Kidney (tissue), 14 donors: Measurements from ENCODE around the gene GOLPH3L. TPM values are rescaled to one million over a fixed set of nuclear protein-coding genes. Genes with fewer than 3 reads are reported as not detected.
A peak's percentile ranks its signal among the peaks of the same experiment; 100 is the strongest.
"Not testable (repeated sequence)": the region's sequence is repeated elsewhere in the genome, so short reads cannot be mapped to it uniquely, and the experiment has no call there.

ENCODE experiments used
- DNase-seq, 5 donors: peaks; one replicate each; pipeline ENCODE4 v3.0.0-alpha.2; 2013 to 2020
- FAIRE-seq: peaks from 2 replicates; lab custom pipeline; 2012; peaks lifted over from hg19 to GRCh38; lab: Jason Lieb, UNC
- H3K27ac ChIP-seq, 2 donors: one replicate each; pipeline ENCODE4 v1.7.0; 2013; ENCODE audit warnings: low read depth in 2 of 2, low read length in 2 of 2, inconsistent platforms in 1 of 2
- H3K27me3 ChIP-seq: one replicate; pipeline ENCODE4 v1.7.1; 2013; ENCODE audit warnings: low read length, inconsistent platforms; ENCODE audit not compliant: control insufficient read depth, insufficient read depth
- H3K36me3 ChIP-seq, 3 donors: one replicate each; pipeline versions ENCODE4 v1.7.0 to v1.7.1; 2013; ENCODE audit warnings: low read length in 3 of 3, control low read depth in 1 of 3, inconsistent platforms in 1 of 3; ENCODE audit not compliant: insufficient read depth in 3 of 3, control insufficient read depth in 2 of 3
- H3K4me1 ChIP-seq, 3 donors: one replicate each; pipeline versions ENCODE4 v1.7.0 to v1.7.1; 2013; ENCODE audit warnings: low read length in 3 of 3, inconsistent platforms in 1 of 3, low read depth in 1 of 3; ENCODE audit not compliant: control insufficient read depth in 2 of 3, insufficient read depth in 2 of 3
- H3K4me3 ChIP-seq, 3 donors: one replicate each; pipeline versions ENCODE4 v1.7.0 to v1.8.1; 2013; ENCODE audit warnings: low read length in 3 of 3, control low read depth in 1 of 3, inconsistent platforms in 1 of 3
- H3K9ac ChIP-seq, 3 donors: one replicate each; pipeline versions ENCODE4 v1.7.0 to v1.7.1; 2013; ENCODE audit warnings: low read length in 3 of 3, control low read depth in 1 of 3, inconsistent platforms in 1 of 3
- H3K9me3 ChIP-seq, 3 donors: one replicate each; pipeline versions ENCODE4 v1.7.0 to v1.7.1; 2013; ENCODE audit warnings: low read length in 3 of 3, control low read depth in 1 of 3, inconsistent platforms in 1 of 3; ENCODE audit not compliant: control insufficient read depth in 2 of 3, insufficient read depth in 1 of 3
- CTCF ChIP-seq: IDR thresholded peaks from 3 replicates; pipeline ENCODE4 v1.5.1; 2012; ENCODE audit warnings: mild to moderate bottlenecking, moderate library complexity, borderline replicate concordance; ENCODE audit not compliant: insufficient read depth; ENCODE audit errors: extremely low read depth
- intact Hi-C: fragments of 100-400 bp; cut with DNase I; formaldehyde crosslinking; loops from one replicate; pipeline ENCODE4 v1.11.1; 2022
- polyA plus RNA-seq: library from polyadenylated mRNA; stranded (reverse); fragments of 350-450 nt; fragmentation: Illumina TruSeq; extraction: RNeasy Lipid Tissue Mini Kit (QIAGEN cat#74804); gene quantifications from one replicate; pipeline ENCODE4 v1.2.3, GENCODE V29; 2014; ENCODE audit warnings: low read depth, low replicate concordance; ENCODE audit not compliant: insufficient read depth
- total RNA-seq: library from RNA; stranded (reverse); fragmentation: NEBNext Ultra II Directional; extraction: Animal tissue kit (Norgen Biotek cat#: 25700); gene quantifications from one replicate; pipeline ENCODE4 v1.2.1, GENCODE V29; 2021
- donor health status: control.
- donor health status: control.
- donor health status: control.
- donor health status: control.
- donor health status: control.
- donor health status: DM: yes; HTN: yes; CAD: no.
- donor health status: Normal renal cell carcinoma (clear cell type).

Gene GOLPH3L
- total and polyA plus RNA-seq, 2 donors from 2014 or later, result 21.1 to 36.1 TPM

GRCh38 chr1:150650193-150650592 is 46.8 kb downstream of the GOLPH3L start:
- no peak overlapping the region for H3K27ac ChIP-seq
- H3K9ac ChIP-seq, result no peak overlapping the region
- H3K27me3 ChIP-seq, result no peaks in the 10 kb centered on the region
- TF ChIP-seq CTCF, result no peak
- H3K9me3 ChIP-seq, result no peaks in the 10 kb centered on the region
- intact Hi-C loops, result no loop called here
- no peak overlapping the region for H3K4me3 ChIP-seq
- H3K4me1 ChIP-seq, result no peaks in the 10 kb centered on the region
- DNase-seq (peak in 1 of 5 donors; percentile 3), FAIRE-seq (no peak)
- H3K36me3 ChIP-seq, result peaks cover 5 to 20% (median 14%) of the 10 kb centered on the region in 3 donors

GRCh38 chr1:150649441-150650075 is 47.4 kb downstream of the GOLPH3L start:
- intact Hi-C loops, result no loop called here
- H3K27ac ChIP-seq, result no peak overlapping the region
- no peak for FAIRE-seq

DNA sequence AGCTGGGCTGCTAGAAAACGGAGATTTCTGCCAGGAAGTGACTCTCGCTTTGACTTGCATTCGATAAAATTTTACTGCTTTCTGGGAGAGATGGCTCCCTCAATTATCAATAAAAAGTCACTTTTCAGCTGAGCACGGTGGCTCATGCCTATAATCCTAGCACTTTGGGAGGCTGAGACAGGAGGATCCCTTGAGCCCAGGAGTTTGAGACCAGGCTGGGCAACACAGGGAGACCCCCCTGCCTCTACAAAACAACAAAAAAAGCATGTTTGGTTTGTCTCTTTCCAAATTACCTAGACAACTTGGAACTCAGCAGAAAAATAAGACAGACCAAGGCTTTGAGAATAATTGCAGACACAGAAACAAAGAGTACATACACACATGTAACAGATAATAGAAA is 54.7 kb downstream of the GOLPH3L start:
- Histone ChIP-seq H3K4me1 (no peaks in the 10 kb centered on the region), H3K4me3 (no peak overlapping the region), H3K9me3 (no peaks in the 10 kb centered on the region), H3K9ac (no peak overlapping the region), H3K27me3 (no peaks in the 10 kb centered on the region), H3K36me3 (peaks cover 3 to 6% (median 3%) of the 10 kb centered on the region in 3 donors), H3K27ac (no peak overlapping the region)
- FAIRE-seq (no peak), DNase-seq (no peak)
- no peak for TF ChIP-seq CTCF
- intact Hi-C loops, result no loop called here

More at GRCh38 chr1:150649441-150650075, 47.4 kb downstream of the GOLPH3L start:
- Histone ChIP-seq H3K4me1 (no peaks in the 10 kb centered on the region), H3K36me3 (peaks cover 5 to 20% (median 14%) of the 10 kb centered on the region in 3 donors), H3K4me3 (no peak overlapping the region), H3K9ac (no peak overlapping the region), H3K9me3 (no peaks in the 10 kb centered on the region), H3K27me3 (no peaks in the 10 kb centered on the region)
- TF ChIP-seq CTCF, result no peak
- no peak for DNase-seq

- H3K27ac ChIP-seq, DNase-seq, H3K4me3 ChIP-seq, H3K27me3 ChIP-seq, intact Hi-C loops, H3K9me3 ChIP-seq, FAIRE-seq, H3K9ac ChIP-seq, H3K36me3 ChIP-seq, H3K4me1 ChIP-seq: not testable (repeated sequence)
Measured at GRCh38 chr1:150641126-150641815, 55.7 kb downstream of the GOLPH3L start.

DNA sequence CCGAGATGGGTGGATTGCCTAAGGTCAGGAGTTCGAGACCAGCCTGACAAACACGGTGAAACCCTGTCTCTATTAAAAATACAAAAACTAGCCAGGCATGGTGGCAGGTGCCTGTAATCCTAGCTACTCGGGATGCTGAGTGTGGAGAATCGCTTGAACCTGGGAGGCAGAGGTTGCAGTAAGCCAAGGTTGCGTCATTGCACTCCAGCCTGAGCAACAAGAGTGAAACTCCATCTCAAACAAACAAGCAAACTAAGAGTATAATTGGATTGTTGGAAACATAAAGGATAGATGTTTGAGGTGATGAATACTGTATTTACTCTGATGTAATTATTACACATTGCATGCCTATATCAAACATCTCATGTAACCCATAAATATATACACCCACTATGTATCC is 58.5 kb downstream of the GOLPH3L start:
- H3K27me3 ChIP-seq, DNase-seq, H3K9ac ChIP-seq, H3K9me3 ChIP-seq, H3K4me1 ChIP-seq, H3K27ac ChIP-seq, FAIRE-seq, H3K4me3 ChIP-seq, H3K36me3 ChIP-seq, intact Hi-C loops: not testable (repeated sequence)
